A549 (cell line): ENCODE results near the gene MAP3K7. TPM values are rescaled to one million over a fixed set of nuclear protein-coding genes. Genes with fewer than 3 reads are reported as not detected.

Experiments used
- ATAC-seq, 2 experiments: fragments of 200-7000 bp in 1 of 2; fragments of >200 bp in 1 of 2; cut with Nextera tagmentation in 1 of 2; cut with Tn5 transposase in 1 of 2; 3 replicates each; pipeline versions ENCODE4 v1.8.0 to v1.9.1; 2018 to 2020; ENCODE audit warnings: mild to moderate bottlenecking in 1 of 2, moderate library complexity in 1 of 2
- CTCF ChIA-PET: fragments of 300-600 bp; sonication (Branson Sonifier 250); formaldehyde crosslinking; extraction: SDS; loops from one replicate; lab custom pipeline; 2021; ENCODE audit warnings: antibody characterized with exemption, inconsistent platforms; lab: Yijun Ruan, JAX
- POLR2A ChIA-PET: fragments of 350-600 bp; formaldehyde crosslinking; extraction: SDS; loops from one replicate; lab custom pipeline; 2021; ENCODE audit warnings: antibody characterized with exemption, inconsistent platforms; lab: Yijun Ruan, JAX
- DNase-seq, 2 experiments: peaks; one replicate each; pipeline versions ENCODE4 v3.0.0 to v3.0.0-alpha.2; 2011 to 2016; ENCODE audit warnings: low read depth in 1 of 2, low spot score in 1 of 2
- FAIRE-seq: peaks from 2 replicates; lab custom pipeline; 2011; peaks lifted over from hg19 to GRCh38; lab: Jason Lieb, UNC
- H3K27ac ChIP-seq, 2 experiments: fragments of >200 bp; sonication (Bioruptor Twin); formaldehyde crosslinking; 3 replicates each; pipeline ENCODE4 v1.5.1; 2016 to 2017
- H3K4me1 ChIP-seq: fragments of >200 bp; sonication (Bioruptor Twin); formaldehyde crosslinking; 3 replicates; pipeline ENCODE4 v1.6.1; 2016
- H3K4me2 ChIP-seq: fragments of >200 bp; sonication (Bioruptor Twin); formaldehyde crosslinking; 3 replicates; pipeline ENCODE4 v1.6.1; 2016
- H3K4me3 ChIP-seq: fragments of >200 bp; sonication (Bioruptor Twin); formaldehyde crosslinking; 3 replicates; pipeline ENCODE4 v1.5.1; 2016
- H3K9me3 ChIP-seq: fragments of >200 bp; sonication (Bioruptor Twin); formaldehyde crosslinking; 3 replicates; pipeline ENCODE4 v1.6.1; 2016
- BCL3 ChIP-seq: fragments of >200 bp; sonication (Bioruptor Twin); formaldehyde crosslinking; IDR thresholded peaks from 3 replicates; pipeline ENCODE4 v1.6.1; 2016
- CHD4 ChIP-seq: fragments of 200-600 bp; sonication (generic); IDR thresholded peaks from 2 replicates; pipeline ENCODE4 v1.6.1; 2016; ENCODE audit warnings: antibody characterized with exemption, mild to moderate bottlenecking, borderline replicate concordance
- E2F6 ChIP-seq: IDR thresholded peaks from 2 replicates; pipeline ENCODE4 v1.6.1; 2012; ENCODE audit warnings: low read depth, borderline replicate concordance
- EHMT2 ChIP-seq: fragments of 200-600 bp; sonication (generic); IDR thresholded peaks from 2 replicates; pipeline ENCODE4 v1.6.1; 2016; ENCODE audit warnings: antibody characterized with exemption, low read depth, mild to moderate bottlenecking, moderate library complexity
- FOSB ChIP-seq: fragments of 250-450 bp; sonication (Bioruptor Pico); IDR thresholded peaks from 2 replicates; pipeline ENCODE4 v1.5.0; 2020; ENCODE audit warnings: mild to moderate bottlenecking, moderate library complexity
- HOXA7 ChIP-seq: fragments of 250-450 bp; sonication (Bioruptor Pico); IDR thresholded peaks from 2 replicates; pipeline ENCODE4 v1.5.0; 2020; ENCODE audit warnings: mild to moderate bottlenecking, moderate library complexity
- HOXB13 ChIP-seq: fragments of 250-450 bp; sonication (Bioruptor Pico); IDR thresholded peaks from 2 replicates; pipeline ENCODE4 v1.5.0; 2020; ENCODE audit warnings: low read depth, mild to moderate bottlenecking, moderate library complexity
- KDM1A ChIP-seq: fragments of 200-600 bp; sonication (generic); IDR thresholded peaks from 2 replicates; pipeline ENCODE4 v1.6.1; 2016; ENCODE audit warnings: low read depth, mild to moderate bottlenecking
- MAX ChIP-seq: IDR thresholded peaks from 2 replicates; pipeline ENCODE4 v1.6.1; 2012
- NR3C1 ChIP-seq: fragments of >200 bp; sonication (Bioruptor Twin); formaldehyde crosslinking; IDR thresholded peaks from 3 replicates; pipeline ENCODE4 v1.6.1; 2017
- POLR2A ChIP-seq: IDR thresholded peaks from 2 replicates; pipeline ENCODE4 v1.6.1; 2012; ENCODE audit warnings: mild to moderate bottlenecking, low read length
- RFX5 ChIP-seq: fragments of 450-650 bp; IDR thresholded peaks from 2 replicates; pipeline ENCODE4 v1.7.1; 2014; ENCODE audit warnings: antibody characterized with exemption, mild to moderate bottlenecking, moderate library complexity
- RNF2 ChIP-seq: fragments of 200-600 bp; sonication (generic); IDR thresholded peaks from 2 replicates; pipeline ENCODE4 v1.6.1; 2016; ENCODE audit warnings: low read depth, mild to moderate bottlenecking, antibody characterized with exemption, moderate library complexity, borderline replicate concordance
- SMC3 ChIP-seq: fragments of >200 bp; sonication (Bioruptor Twin); formaldehyde crosslinking; IDR thresholded peaks from 3 replicates; pipeline ENCODE4 v1.6.1; 2018; ENCODE audit warnings: inconsistent platforms
- TFCP2L1 ChIP-seq: fragments of 250-450 bp; sonication (Bioruptor Pico); IDR thresholded peaks from 2 replicates; pipeline ENCODE4 v1.5.0; 2021; ENCODE audit warnings: mild to moderate bottlenecking
- USF2 ChIP-seq: fragments of 450-650 bp; IDR thresholded peaks from 2 replicates; pipeline ENCODE4 v1.6.1; 2014; ENCODE audit warnings: antibody characterized with exemption
- WGBS: methylation state at CpG from one replicate; pipeline ENCODE4 v1.1.6; 2017; ENCODE audit errors: missing lambda C conversion rate; 5-methylcytosine and 5-hydroxymethylcytosine counted together
- polyA plus RNA-seq, 4 experiments: library from polyadenylated mRNA; depleted of rRNA in 3 of 4; stranded (reverse); fragments of >200 nt; fragmentation: RNase III in 1 of 4; extraction: RNeasy Plus Mini Kit Qiagen cat#74134 plus additional on column Dnase treatment in 1 of 4; gene quantifications; 2 replicates in 3 of 4; 3 replicates in 1 of 4; pipeline ENCODE4 v1.2.3, GENCODE V29; 2011 to 2017
- TF ChIP-seq, protein P1 (sequence below): fragments of 200-600 bp; sonication (generic); IDR thresholded peaks from 2 replicates; pipeline ENCODE4 v1.6.1; 2016; ENCODE audit warnings: antibody characterized with exemption, mild to moderate bottlenecking, moderate library complexity

Gene MAP3K7
- polyA plus RNA-seq, 2 of the 4 experiments (the other 2 are of a cell fraction), result 13.7 to 32.0 TPM

DNA sequence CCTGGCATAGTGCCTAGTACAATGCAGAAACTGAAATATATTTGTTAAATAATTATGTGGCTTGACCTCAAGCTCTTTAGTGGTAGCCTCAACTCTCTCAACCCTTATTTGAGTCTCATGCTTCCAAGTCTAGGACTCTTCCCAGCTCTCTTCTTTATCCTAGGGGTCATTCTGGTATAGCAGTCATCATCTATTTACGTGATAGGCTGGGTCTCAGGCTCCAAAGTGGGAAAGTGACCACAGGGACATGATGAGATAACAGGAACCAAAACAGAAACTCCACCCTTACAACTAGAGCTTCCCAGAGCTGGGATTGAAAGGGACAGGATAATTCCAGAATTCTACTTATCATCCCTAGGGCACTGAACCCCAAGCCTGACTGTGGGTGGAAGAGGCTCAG is 17.7 kb upstream of the MAP3K7 start:
- Histone ChIP-seq H3K27ac (no peak overlapping the region), H3K4me2 (no peak overlapping the region), H3K9me3 (no peaks in the 10 kb centered on the region), H3K4me1 (no peaks in the 10 kb centered on the region), H3K4me3 (no peak overlapping the region)
- 0% methylated on average over 1 of the region's 1 CpG for WGBS
- CTCF ChIA-PET, result no interaction called here
- ATAC-seq (no peak), DNase-seq (no peak), FAIRE-seq (no peak)
- POLR2A ChIA-PET, result no interaction called here
- TF ChIP-seq RNF2 (no peak), HOXA7 (CRISPR knock-in tag) (no peak), TFCP2L1 (no peak), SMC3 (no peak)

DNA sequence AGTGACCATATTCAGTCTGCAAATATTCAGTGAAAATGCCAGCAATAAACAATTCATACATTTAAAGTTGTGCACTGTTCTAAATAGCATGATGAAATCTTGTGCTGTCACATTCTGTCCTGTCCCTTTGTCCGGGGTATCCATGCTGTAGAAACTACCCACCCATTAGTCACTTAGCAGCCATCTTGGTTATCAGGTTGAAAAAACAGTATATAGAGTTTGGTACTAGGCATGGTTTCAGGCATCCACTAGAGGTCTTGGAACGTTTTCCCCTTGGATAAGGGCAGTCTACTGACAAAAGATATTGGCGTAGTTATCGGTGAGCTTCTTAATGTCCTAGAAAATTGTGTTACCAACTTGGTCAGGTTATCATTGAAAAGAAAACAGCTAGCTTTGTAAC is 12.3 kb upstream of the MAP3K7 start:
- Histone ChIP-seq H3K4me2 (no peak overlapping the region), H3K9me3 (no peaks in the 10 kb centered on the region), H3K27ac (no peak overlapping the region), H3K4me1 (no peaks in the 10 kb centered on the region), H3K4me3 (no peak overlapping the region)
- CTCF ChIA-PET, result no interaction called here
- POLR2A ChIA-PET, result no interaction called here
- WGBS, result 54% methylated on average over 4 of the region's 4 CpGs
- ATAC-seq (0 out of 6 replicates have a peak, but pooled peaks of 1 of the 2 experiments have one; percentile 24), DNase-seq (no peak), FAIRE-seq (no peak)
- no peak for TF ChIP-seq BCL3
- no peak for TF ChIP-seq SMC3

GRCh38 chr6:90598192-90598951 is 11.5 kb upstream of the MAP3K7 start:
- no peaks in the 10 kb centered on the region for H3K4me1 ChIP-seq
- no peak overlapping the region for H3K27ac ChIP-seq
- no peaks in the 10 kb centered on the region for H3K9me3 ChIP-seq
- no peak overlapping the region for H3K4me2 ChIP-seq
- no peak overlapping the region for H3K4me3 ChIP-seq
- FAIRE-seq (no peak), DNase-seq (no peak), ATAC-seq (no peak)
- POLR2A ChIA-PET, result no interaction called here
- TF ChIP-seq FOSB (CRISPR knock-in tag) (no peak), USF2 (no peak), MAX (no peak), HOXB13 (CRISPR knock-in tag) (no peak), CHD4 (no peak), EHMT2 (no peak), POLR2A (no peak), SMC3 (no peak), RFX5 (no peak), E2F6 (no peak), NR3C1 (no peak), KDM1A (no peak), RNF2 (no peak)
- TF ChIP-seq, protein P1, sequence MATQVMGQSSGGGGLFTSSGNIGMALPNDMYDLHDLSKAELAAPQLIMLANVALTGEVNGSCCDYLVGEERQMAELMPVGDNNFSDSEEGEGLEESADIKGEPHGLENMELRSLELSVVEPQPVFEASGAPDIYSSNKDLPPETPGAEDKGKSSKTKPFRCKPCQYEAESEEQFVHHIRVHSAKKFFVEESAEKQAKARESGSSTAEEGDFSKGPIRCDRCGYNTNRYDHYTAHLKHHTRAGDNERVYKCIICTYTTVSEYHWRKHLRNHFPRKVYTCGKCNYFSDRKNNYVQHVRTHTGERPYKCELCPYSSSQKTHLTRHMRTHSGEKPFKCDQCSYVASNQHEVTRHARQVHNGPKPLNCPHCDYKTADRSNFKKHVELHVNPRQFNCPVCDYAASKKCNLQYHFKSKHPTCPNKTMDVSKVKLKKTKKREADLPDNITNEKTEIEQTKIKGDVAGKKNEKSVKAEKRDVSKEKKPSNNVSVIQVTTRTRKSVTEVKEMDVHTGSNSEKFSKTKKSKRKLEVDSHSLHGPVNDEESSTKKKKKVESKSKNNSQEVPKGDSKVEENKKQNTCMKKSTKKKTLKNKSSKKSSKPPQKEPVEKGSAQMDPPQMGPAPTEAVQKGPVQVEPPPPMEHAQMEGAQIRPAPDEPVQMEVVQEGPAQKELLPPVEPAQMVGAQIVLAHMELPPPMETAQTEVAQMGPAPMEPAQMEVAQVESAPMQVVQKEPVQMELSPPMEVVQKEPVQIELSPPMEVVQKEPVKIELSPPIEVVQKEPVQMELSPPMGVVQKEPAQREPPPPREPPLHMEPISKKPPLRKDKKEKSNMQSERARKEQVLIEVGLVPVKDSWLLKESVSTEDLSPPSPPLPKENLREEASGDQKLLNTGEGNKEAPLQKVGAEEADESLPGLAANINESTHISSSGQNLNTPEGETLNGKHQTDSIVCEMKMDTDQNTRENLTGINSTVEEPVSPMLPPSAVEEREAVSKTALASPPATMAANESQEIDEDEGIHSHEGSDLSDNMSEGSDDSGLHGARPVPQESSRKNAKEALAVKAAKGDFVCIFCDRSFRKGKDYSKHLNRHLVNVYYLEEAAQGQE, result no peak
- CTCF ChIA-PET, result no interaction called here
- 34% methylated on average over 4 of the region's 4 CpGs for WGBS
